ENCODE data around the gene HDAC11. TPM values are rescaled to one million over a fixed set of nuclear protein-coding genes. Genes with fewer than 3 reads are reported as not detected.

HDAC11 gene
- total and polyA plus RNA-seq, 2 of the 13 experiments (the other 11 are each of a cell fraction or from before 2014, with no cell fraction given) = 13.7 to 33.1 TPM

GRCh38 chr3:13484851-13485590, 4.9 kb downstream of the HDAC11 start (continued):
- TF ChIP-seq, protein P1, sequence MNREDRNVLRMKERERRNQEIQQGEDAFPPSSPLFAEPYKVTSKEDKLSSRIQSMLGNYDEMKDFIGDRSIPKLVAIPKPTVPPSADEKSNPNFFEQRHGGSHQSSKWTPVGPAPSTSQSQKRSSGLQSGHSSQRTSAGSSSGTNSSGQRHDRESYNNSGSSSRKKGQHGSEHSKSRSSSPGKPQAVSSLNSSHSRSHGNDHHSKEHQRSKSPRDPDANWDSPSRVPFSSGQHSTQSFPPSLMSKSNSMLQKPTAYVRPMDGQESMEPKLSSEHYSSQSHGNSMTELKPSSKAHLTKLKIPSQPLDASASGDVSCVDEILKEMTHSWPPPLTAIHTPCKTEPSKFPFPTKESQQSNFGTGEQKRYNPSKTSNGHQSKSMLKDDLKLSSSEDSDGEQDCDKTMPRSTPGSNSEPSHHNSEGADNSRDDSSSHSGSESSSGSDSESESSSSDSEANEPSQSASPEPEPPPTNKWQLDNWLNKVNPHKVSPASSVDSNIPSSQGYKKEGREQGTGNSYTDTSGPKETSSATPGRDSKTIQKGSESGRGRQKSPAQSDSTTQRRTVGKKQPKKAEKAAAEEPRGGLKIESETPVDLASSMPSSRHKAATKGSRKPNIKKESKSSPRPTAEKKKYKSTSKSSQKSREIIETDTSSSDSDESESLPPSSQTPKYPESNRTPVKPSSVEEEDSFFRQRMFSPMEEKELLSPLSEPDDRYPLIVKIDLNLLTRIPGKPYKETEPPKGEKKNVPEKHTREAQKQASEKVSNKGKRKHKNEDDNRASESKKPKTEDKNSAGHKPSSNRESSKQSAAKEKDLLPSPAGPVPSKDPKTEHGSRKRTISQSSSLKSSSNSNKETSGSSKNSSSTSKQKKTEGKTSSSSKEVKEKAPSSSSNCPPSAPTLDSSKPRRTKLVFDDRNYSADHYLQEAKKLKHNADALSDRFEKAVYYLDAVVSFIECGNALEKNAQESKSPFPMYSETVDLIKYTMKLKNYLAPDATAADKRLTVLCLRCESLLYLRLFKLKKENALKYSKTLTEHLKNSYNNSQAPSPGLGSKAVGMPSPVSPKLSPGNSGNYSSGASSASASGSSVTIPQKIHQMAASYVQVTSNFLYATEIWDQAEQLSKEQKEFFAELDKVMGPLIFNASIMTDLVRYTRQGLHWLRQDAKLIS (CRISPR knock-in tag; IDR thresholded peaks at IDR 0.05) = no peak
- TF ChIP-seq RXRB (CRISPR knock-in tag; IDR thresholded peaks at IDR 0.05; ENCODE audit: borderline replicate concordance) = peak; percentile 73; the same call in 1 of the 2 replicates
- TF ChIP-seq ZNF788 (CRISPR knock-in tag; IDR thresholded peaks at IDR 0.05; ENCODE audit: borderline replicate concordance) = peak; percentile 39; the same call in 1 of the 2 replicates
- no peak for TF ChIP-seq MATR3 (CRISPR knock-in tag; IDR thresholded peaks at IDR 0.05)
- TF ChIP-seq PAWR (CRISPR knock-in tag; IDR thresholded peaks at IDR 0.05; ENCODE audit: borderline replicate concordance) = no peak
- TF ChIP-seq HCFC1 (IDR thresholded peaks at IDR 0.05; ENCODE audit: low read depth, low read length) = no peak
- TF ChIP-seq, protein P2, sequence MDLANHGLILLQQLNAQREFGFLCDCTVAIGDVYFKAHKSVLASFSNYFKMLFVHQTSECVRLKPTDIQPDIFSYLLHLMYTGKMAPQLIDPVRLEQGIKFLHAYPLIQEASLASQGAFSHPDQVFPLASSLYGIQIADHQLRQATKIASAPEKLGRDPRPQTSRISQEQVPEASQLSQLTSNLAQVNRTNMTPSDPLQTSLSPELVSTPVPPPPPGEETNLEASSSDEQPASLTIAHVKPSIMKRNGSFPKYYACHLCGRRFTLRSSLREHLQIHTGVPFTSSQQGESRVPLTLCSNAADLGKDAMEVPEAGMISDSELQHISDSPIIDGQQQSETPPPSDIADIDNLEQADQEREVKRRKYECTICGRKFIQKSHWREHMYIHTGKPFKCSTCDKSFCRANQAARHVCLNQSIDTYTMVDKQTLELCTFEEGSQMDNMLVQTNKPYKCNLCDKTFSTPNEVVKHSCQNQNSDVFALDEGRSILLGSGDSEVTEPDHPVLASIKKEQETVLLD (CRISPR knock-in tag; IDR thresholded peaks at IDR 0.05; ENCODE audit: low read depth) = no peak
- TF ChIP-seq MIXL1 (CRISPR knock-in tag; IDR thresholded peaks at IDR 0.05) = peak; percentile 88
- no peak for TF ChIP-seq MYPOP (CRISPR knock-in tag; IDR thresholded peaks at IDR 0.05)
- TF ChIP-seq ZBTB20 (CRISPR knock-in tag; IDR thresholded peaks at IDR 0.05; ENCODE audit: borderline replicate concordance, low read depth) = peak; percentile 85; the same call in 1 of the 2 replicates
- TF ChIP-seq TCF12 (IDR thresholded peaks at IDR 0.05) = no peak
- no peak for TF ChIP-seq TCF12 (CRISPR knock-in tag; IDR thresholded peaks at IDR 0.05)
- TF ChIP-seq ZMYM2 (CRISPR knock-in tag; IDR thresholded peaks at IDR 0.05) = no peak
- no peak for TF ChIP-seq ATAD3A (CRISPR knock-in tag; IDR thresholded peaks at IDR 0.05)
- TF ChIP-seq KAT8 (CRISPR knock-in tag; IDR thresholded peaks at IDR 0.05) = peak; percentile 87
- TF ChIP-seq GFI1 (CRISPR knock-in tag; IDR thresholded peaks at IDR 0.05; ENCODE audit: borderline replicate concordance) = peak; percentile 57; the same call in 1 of the 2 replicates
- TF ChIP-seq, protein P3, sequence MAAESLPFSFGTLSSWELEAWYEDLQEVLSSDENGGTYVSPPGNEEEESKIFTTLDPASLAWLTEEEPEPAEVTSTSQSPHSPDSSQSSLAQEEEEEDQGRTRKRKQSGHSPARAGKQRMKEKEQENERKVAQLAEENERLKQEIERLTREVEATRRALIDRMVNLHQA (CRISPR knock-in tag; IDR thresholded peaks at IDR 0.05) = no peak
- no peak for TF ChIP-seq PAF1 (CRISPR knock-in tag; IDR thresholded peaks at IDR 0.05)
- TF ChIP-seq HDAC6 (IDR thresholded peaks at IDR 0.05; ENCODE audit: low read depth, low read length) = no peak
- peak; percentile 88 for TF ChIP-seq HDAC2 (CRISPR knock-in tag; IDR thresholded peaks at IDR 0.05)
- TF ChIP-seq, protein P4, sequence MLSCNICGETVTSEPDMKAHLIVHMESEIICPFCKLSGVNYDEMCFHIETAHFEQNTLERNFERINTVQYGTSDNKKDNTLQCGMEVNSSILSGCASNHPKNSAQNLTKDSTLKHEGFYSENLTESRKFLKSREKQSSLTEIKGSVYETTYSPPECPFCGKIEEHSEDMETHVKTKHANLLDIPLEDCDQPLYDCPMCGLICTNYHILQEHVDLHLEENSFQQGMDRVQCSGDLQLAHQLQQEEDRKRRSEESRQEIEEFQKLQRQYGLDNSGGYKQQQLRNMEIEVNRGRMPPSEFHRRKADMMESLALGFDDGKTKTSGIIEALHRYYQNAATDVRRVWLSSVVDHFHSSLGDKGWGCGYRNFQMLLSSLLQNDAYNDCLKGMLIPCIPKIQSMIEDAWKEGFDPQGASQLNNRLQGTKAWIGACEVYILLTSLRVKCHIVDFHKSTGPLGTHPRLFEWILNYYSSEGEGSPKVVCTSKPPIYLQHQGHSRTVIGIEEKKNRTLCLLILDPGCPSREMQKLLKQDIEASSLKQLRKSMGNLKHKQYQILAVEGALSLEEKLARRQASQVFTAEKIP (CRISPR knock-in tag; IDR thresholded peaks at IDR 0.05; ENCODE audit: borderline replicate concordance) = no peak

Data from HepG2 (cell line).